Measurements from ENCODE around the gene PMFBP1. TPM values are rescaled to one million over a fixed set of nuclear protein-coding genes. Genes with fewer than 3 reads are reported as not detected.
A peak's percentile ranks its signal among the peaks of the same experiment; 100 is the strongest.

The PMFBP1 gene
- total and polyA plus RNA-seq, 12 donors, result 0.26 to 1.6 (median 0.45) TPM; not detected in 8

DNA sequence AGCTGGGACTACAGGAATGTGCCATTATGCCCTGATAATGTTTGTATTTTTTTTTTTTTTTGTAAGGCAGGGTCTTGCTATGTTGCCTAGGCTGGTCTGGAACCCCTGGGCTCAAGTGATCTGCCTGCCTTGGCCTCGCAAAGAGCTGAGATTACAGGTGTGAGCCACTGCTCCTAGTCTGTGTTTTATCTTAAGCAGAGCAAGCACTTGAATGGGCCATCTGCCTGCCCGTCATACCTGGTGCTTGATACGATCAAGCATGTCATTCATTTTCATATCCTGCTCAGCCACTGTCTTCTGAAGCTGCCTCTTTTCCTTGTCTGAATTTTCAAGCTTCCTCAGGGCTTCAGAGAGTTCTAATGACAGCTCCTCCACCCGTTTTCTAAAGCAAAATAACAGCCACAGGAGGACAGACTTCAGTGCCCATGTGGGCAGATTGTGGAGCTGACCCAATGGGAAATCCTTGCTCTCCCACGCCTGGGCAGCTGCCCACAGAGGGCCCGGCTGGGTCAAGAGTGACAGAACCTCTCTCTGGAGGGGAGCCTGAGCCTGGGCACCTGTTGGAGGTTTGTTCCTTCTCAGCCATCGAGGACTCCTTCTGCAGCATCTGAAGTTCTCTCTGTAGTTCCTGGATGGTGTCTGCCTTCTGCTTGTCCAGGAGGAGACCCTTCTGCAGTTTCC lies 41.8 kb downstream of the PMFBP1 start:
- intact Hi-C loops (cut with DNase I), result loop anchor here in 6 of 10 donors (5.0 to 10.0 kb wide), 6 partner anchors 335 to 1827 kb away; no protein-coding TSS in a partner anchor
- H3K27ac ChIP-seq, result no peak overlapping the region
- ATAC-seq (no peak), DNase-seq (no peak)
- no peaks in the 10 kb centered on the region for H3K36me3 ChIP-seq
- H3K27me3 ChIP-seq, result peaks cover 0 to 23% (median 0%) of the 10 kb centered on the region in 7 donors
- H3K4me1 ChIP-seq, result peaks cover 0 to 17% (median 0%) of the 10 kb centered on the region in 9 donors
- 71 to 73% methylated on average over 7 of the region's 7 CpGs for WGBS, 2 donors
- H3K9me3 ChIP-seq, result peaks cover 0 to 4% (median 0%) of the 10 kb centered on the region in 11 donors
- TF ChIP-seq, protein P1, sequence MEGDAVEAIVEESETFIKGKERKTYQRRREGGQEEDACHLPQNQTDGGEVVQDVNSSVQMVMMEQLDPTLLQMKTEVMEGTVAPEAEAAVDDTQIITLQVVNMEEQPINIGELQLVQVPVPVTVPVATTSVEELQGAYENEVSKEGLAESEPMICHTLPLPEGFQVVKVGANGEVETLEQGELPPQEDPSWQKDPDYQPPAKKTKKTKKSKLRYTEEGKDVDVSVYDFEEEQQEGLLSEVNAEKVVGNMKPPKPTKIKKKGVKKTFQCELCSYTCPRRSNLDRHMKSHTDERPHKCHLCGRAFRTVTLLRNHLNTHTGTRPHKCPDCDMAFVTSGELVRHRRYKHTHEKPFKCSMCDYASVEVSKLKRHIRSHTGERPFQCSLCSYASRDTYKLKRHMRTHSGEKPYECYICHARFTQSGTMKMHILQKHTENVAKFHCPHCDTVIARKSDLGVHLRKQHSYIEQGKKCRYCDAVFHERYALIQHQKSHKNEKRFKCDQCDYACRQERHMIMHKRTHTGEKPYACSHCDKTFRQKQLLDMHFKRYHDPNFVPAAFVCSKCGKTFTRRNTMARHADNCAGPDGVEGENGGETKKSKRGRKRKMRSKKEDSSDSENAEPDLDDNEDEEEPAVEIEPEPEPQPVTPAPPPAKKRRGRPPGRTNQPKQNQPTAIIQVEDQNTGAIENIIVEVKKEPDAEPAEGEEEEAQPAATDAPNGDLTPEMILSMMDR (IDR thresholded peaks at IDR 0.05), result no peak
- no peak overlapping the region for H3K4me3 ChIP-seq

GRCh38 chr16:72128701-72129100 lies 43.3 kb downstream of the PMFBP1 start:
- intact Hi-C loops (cut with DNase I), result loop anchor here in 6 of 10 donors (5.0 to 10.0 kb wide), 6 partner anchors 336 to 1829 kb away; no protein-coding TSS in a partner anchor
- no peaks in the 10 kb centered on the region for H3K36me3 ChIP-seq
- H3K27ac ChIP-seq, result no peak overlapping the region
- WGBS, 2 donors, result 62 to 65% methylated on average over 9 of the region's 9 CpGs
- H3K4me3 ChIP-seq, result no peak overlapping the region
- peaks cover 0 to 4% (median 0%) of the 10 kb centered on the region in 11 donors for H3K9me3 ChIP-seq
- peaks cover 0 to 26% (median 0%) of the 10 kb centered on the region in 9 donors for H3K4me1 ChIP-seq
- TF ChIP-seq, protein P1 (IDR thresholded peaks at IDR 0.05), result no peak
- ATAC-seq (no peak), DNase-seq (no peak)
- H3K27me3 ChIP-seq, result peaks cover 0 to 23% (median 0%) of the 10 kb centered on the region in 7 donors

DNA sequence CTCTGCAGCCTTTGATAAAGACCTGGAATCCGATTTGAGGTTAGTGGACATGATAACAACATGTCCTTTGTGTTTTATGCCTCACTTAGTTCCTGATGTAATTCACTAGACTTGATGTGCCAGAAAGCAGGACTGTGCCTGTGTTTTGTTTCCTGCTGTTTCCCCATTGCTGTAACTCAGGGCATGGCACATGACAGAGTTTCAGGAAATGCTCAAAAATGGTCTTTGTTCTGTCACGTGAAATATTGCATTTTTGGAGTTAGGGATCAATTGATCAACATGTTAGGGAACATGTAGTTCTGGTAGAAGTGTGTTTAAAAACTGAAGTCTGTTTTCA lies 45.6 kb downstream of the PMFBP1 start:
- peaks cover 0 to 4% (median 0%) of the 10 kb centered on the region in 11 donors for H3K9me3 ChIP-seq
- 51 to 59% methylated on average over 2 of the region's 2 CpGs for WGBS, 2 donors
- DNase-seq, result no peak
- intact Hi-C loops (cut with DNase I), result loop anchor here in 6 of 10 donors (5.0 to 10.0 kb wide), 6 partner anchors 338 to 1831 kb away; no protein-coding TSS in a partner anchor
- TF ChIP-seq, protein P1 (IDR thresholded peaks at IDR 0.05), result no peak
- peaks cover 0 to 20% (median 0%) of the 10 kb centered on the region in 7 donors for H3K27me3 ChIP-seq
- ATAC-seq, result peak in 2 of 8 donors; percentile 8 to 55
- no peaks in the 10 kb centered on the region for H3K36me3 ChIP-seq
- peak overlapping the region in 1 of 10 donors; percentile 67 for H3K27ac ChIP-seq
- no peak overlapping the region for H3K4me3 ChIP-seq
- peaks cover 0 to 26% (median 0%) of the 10 kb centered on the region in 9 donors for H3K4me1 ChIP-seq

- Histone ChIP-seq H3K9me3 (peaks cover 0 to 4% (median 0%) of the 10 kb centered on the region in 11 donors), H3K36me3 (no peaks in the 10 kb centered on the region), H3K27me3 (peaks cover 0 to 16% (median 0%) of the 10 kb centered on the region in 7 donors), H3K27ac (peak overlapping the region in 3 of 10 donors; percentile 10 to 67 (median 36)), H3K4me3 (no peak overlapping the region), H3K4me1 (peaks cover 0 to 26% (median 0%) of the 10 kb centered on the region in 9 donors)
- TF ChIP-seq, protein P1 (IDR thresholded peaks at IDR 0.05), result no peak
- WGBS, 2 donors, result 77% methylated on average over 9 of the region's 9 CpGs
- ATAC-seq (peak in 2 of 8 donors; percentile 8 to 24), DNase-seq (no peak)
- intact Hi-C loops (cut with DNase I), result loop anchor here in 6 of 10 donors (5.0 to 10.0 kb wide), 6 partner anchors 339 to 1831 kb away; no protein-coding TSS in a partner anchor
These were observed 46.1 kb downstream of the PMFBP1 start for GRCh38 chr16:72125635-72126428.

Measured in heart right ventricle (tissue), 16 donors.